ENCODE measurements around the gene ACBD6. TPM values are rescaled to one million over a fixed set of nuclear protein-coding genes. Genes with fewer than 3 reads are reported as not detected.
"Not testable (repeated sequence)": the region's sequence is repeated elsewhere in the genome, so short reads cannot be mapped to it uniquely, and the experiment has no call there.

The ACBD6 gene
- total RNA-seq, 1 donor from 2014 or later = 33.4 TPM

DNA sequence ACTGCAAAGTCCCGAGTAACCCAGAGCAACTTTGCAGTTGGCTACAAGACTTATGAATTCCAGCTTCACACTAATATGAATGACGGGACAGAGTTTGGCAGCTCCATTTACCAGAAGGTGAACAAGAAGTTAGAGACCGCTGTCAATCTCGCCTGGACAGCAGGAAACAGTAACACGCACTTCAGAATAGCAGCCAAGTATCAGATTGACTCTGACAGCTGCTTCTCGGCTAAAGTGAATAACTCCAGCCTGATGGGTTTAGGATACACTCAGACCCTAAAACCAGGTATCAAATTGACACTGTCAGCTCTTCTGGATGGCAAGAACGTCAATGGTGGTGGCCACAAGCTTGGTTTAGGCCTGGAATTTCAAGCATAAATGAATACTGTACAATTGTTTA lies 66.8 kb downstream of the ACBD6 start:
- ATAC-seq (no peak), DNase-seq (ENCODE audit: low spot score) (no peak)
- intact Hi-C loops (cut with DNase I) = no loop called here

DNA sequence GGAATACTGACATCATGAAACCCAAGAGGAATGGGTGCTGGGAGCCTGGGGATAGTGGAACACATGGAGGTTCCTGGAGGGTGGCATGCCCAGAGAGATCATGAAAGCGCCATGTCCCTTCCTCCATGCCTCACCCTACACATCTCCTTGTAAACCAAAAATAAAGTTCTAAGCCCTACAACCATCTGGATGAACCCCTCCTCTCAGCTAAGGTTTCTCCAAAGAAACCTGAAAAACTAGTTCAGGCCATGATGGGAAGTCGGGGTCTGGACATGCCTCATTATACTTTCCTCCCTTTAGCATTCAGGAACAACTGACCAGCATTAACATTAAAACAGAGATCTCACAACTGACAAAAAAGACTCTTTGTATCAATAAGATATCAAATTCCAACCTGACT lies 68.5 kb downstream of the ACBD6 start:
- intact Hi-C loops (cut with DNase I) = no loop called here
- no peak for ATAC-seq
- no peak for DNase-seq (ENCODE audit: low spot score)

DNA sequence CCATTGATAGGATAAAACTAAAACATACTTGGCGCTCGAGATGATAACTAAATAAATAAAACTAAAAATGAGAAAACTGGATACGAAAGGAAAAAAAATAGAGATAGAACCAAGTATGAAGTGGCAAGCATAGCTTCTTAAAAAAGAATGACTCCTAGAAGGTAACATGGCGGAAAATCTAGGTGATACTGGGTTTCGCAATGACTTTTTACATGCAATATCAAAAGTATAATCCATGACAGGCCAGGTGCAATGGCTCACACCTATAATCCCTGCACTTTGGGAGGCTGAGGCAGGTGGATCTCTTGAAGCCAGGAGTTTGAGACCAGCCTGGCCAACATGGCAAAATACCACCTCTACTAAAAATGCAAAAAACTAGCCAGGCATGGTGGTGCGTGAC lies 70.7 kb downstream of the ACBD6 start:
- intact Hi-C loops (cut with DNase I) = no loop called here
- ATAC-seq (no peak), DNase-seq (ENCODE audit: low spot score) (no peak)

DNA sequence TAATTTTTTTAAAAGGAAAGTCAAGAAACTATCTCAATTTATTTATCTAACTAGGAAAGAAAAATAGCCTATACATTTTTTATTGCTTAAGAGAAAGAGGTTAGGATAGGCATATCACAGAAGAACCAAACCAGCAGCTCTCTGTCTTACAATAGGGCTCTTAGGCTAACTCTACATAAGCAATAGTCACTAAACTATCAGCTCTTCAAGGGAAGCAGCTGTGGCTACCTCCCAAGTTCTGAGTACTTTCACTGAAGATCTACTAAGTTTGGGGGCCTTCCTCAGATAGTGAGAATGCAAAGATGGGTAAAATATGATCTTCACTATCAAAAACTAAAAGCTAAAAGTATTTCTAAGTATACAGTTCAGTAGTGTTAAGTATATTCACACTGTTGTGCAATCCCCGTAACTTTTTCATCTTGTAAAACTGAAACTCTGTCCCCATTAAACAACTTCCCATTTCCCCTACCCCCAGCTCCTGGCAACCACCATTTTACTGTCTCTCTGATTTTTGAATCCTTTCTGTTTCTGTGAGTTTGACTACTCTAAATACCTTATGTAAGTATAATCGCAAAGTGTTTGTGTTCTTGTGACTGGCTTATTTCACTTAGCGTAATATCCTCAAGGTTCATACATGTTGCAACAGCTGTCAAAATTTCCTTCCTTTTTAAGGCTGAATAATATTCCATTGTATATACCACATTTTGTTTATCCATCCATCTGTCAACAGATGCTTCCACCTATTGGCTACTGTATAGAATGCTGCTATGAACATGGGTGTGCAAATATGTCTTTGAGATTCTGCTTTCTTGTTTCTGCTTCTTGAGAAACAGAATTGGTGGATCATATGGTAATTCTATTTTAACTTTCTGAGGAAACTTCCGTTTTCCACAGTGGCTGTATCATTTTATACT lies 73.3 kb downstream of the ACBD6 start:
- intact Hi-C loops (cut with DNase I) = no loop called here
- no peak for ATAC-seq
- no peak for DNase-seq (ENCODE audit: low spot score)

DNA sequence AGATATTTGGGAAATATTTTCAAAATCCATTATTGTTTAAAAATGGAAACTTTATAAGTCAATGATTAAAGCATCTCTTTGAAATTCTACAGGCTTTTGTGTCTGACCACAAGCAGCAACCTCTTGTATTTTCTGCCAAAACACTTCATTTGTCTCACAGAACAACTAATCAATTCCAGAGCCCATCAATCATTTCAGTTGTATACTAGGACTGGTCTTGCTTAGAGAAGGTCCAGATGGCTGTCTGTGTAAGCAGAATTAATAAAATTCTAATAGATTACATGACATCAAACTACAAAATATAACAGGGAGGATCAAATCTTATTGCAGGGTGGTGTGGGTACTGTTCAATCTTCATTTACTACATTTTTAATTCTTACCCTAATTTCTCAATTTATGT lies 76.4 kb downstream of the ACBD6 start:
- ATAC-seq (no peak), DNase-seq (ENCODE audit: low spot score) (no peak)
- intact Hi-C loops (cut with DNase I) = no loop called here

DNA sequence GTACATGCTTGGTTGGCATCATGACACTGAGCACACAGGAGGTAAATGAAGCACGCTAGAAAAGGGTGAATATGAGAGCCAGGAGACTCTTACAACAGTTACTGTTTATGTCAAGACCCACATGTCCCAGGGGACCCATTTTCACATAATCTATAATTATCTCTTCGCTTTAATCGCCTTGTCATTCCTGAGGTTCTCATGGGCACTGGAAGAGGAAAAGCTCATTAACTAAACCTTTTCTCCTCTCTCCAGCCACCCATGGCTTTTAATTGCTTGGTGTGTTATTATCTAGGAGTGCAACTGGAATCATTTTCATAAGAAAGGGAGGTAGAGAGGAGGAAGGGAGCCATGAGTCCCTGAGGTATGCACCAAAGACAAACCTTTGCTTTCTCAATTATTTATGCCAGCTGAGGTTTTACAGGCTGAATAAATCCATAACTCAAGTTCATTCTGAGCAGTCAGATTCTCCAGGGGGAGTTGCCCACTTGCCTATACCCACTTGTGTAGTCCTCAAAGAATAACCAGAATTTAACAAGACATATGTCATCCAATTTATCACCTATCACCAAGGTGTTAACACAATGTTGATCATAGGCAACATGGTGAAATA lies 77.4 kb downstream of the ACBD6 start:
- no peak for DNase-seq (ENCODE audit: low spot score)
- no peak for ATAC-seq
- intact Hi-C loops (cut with DNase I) = no loop called here

DNA sequence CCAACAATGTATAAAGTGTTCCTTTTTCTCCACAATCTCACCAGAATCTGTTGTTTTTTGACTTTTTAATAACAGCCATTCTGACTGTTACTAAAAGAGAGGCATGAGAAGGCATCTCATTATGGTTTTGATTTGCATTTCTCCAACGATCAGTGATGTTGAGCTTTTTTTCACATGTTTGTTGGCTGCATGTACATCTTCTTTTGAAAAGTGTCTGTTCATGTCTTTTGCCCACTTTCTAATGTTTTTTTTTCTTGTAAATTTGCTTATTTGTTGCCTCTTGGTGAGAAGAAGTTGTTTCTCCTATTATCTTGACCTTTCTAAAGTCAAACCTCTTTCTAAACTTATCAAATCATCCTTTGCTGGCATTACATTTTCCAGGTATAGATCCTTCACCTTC lies 80.8 kb downstream of the ACBD6 start:
- no peak for ATAC-seq
- intact Hi-C loops (cut with DNase I) = no loop called here
- DNase-seq (ENCODE audit: low spot score) = no peak

DNA sequence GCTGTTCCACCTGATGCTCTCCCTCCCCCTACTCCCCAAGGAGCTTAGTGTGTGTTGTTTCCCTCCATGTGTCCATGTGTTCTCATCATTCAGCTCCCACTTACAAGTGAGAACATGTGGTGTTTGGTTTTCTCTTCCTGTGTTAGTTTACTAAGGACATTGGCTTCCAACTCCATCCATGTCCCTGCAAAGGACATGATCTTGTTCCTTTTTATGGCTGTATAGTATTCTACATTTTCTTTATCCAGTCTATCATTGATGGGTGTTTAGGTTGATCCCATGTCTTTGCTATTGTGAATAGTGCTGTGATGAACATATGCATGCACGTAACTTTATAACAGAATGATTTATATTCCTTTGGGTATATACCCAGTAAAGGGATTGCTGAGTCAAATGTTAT lies 81.2 kb downstream of the ACBD6 start:
- intact Hi-C loops (cut with DNase I); DNase-seq (ENCODE audit: low spot score); ATAC-seq: not testable (repeated sequence)

DNA sequence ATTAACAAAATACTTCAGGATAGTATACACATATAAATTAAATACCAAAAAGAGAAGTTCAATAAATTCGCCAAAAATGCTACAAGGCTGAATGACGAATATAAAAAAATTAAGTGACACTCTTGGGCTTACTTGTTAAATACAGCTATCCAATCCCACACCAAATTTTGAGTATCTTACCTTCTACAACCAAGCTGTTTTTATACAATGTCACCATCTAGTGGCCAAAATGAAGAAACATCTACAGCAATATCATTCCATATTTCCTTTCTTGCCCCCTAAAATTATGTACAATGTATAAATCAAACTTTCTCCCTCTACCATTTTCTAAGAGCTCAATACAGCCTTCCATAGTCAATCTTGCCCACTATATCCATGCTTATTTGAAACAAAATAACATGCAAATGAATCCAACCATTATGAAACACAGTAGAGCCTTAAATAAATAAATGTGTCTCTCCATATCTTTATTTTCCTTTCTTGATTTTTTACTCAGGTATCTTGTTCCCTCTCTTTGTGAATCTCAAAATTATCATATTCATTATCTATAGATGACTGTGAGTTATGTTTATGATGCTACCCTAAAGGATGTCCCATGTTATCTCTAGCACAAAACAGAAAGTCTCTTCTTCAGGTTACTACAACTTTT lies 86.3 kb downstream of the ACBD6 start:
- ATAC-seq (no peak), DNase-seq (ENCODE audit: low spot score) (no peak)
- intact Hi-C loops (cut with DNase I) = no loop called here

DNA sequence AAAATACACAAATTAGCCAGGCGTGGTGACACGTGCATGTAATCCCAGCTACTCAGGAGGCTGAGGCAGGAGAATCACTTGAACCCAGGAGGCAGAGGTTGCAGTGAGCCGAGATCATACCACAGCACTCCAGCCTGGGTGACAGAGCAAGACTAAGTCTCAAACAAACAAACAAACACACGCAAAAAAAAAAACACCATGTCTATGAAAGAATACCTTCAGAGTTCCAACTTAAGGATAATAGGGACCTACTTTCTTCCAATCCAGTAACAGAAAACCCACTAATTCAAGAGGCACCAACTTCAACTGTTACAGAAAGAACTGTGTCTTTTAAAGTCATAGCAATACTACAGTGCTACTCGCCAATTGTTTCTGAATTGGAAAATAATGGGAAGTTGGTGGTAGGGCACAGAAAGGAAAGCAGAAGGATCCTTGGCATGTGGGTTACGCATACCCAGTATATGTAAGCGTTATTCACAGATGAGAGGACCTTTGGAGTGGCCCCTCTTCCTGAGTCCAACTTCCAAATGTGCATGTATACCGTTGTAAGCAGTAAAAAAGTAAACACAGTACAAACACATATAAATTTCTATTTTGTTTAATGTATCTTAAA lies 87.0 kb downstream of the ACBD6 start:
- no peak for DNase-seq (ENCODE audit: low spot score)
- intact Hi-C loops (cut with DNase I) = no loop called here
- ATAC-seq = no peak

DNA sequence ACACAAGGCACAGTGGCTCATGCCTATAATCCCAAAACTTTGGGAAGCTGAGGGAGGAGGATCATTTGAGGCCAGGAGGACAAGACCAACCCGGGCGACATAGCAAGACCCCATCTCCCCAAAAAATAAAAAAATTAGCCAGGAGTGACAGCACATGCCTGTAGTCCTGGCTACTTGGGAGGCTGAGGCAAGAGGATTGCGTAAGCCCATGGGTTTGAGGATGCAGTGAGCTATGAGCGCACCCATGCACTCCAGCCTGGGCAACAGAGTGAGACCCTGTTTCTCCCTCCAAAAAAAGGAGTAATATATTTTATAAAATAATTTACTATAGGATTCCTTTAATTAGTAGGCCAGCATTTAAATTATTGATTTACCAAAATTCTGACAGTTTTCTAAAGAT lies 89.8 kb downstream of the ACBD6 start:
- ATAC-seq (no peak), DNase-seq (ENCODE audit: low spot score) (no peak)
- intact Hi-C loops (cut with DNase I) = no loop called here

DNA sequence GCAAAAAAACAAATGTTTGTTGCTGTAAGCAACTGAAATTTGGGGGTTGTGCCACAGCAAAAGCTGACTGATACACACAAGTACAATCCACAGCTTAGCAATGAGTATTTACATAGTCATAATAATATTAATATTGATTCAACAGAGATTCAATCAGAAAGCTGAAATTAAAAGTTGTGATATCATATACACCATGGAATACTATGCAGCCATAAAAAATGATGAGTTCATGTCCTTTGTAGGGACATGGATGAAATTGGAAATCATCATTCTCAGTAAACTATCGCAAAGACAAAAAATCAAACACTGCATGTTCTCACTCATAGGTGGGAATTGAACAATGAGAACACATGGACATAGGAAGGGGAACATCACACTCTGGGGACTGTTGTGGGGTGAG lies 94.2 kb downstream of the ACBD6 start:
- DNase-seq (ENCODE audit: low spot score); ATAC-seq; intact Hi-C loops (cut with DNase I): not testable (repeated sequence)

DNA sequence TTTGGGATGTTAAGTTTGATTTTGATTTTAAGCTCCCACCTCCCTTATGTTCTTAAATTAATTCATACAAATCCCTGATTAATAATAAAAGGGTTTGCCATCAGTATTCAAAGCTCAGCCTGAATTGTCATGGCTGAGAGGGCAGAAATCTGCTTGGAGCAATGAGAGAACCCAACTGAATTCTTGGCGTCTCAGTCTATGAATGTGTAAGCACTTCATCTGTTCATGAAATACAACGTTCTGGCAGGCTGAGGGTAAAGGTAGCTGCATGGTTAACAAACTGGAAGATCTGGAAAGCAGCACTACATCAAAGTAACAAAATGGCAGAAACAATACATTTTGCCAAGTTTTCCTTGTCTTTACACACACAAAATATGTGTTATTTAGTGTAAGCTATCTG lies 95.3 kb downstream of the ACBD6 start:
- intact Hi-C loops (cut with DNase I) = no loop called here
- ATAC-seq = no peak
- DNase-seq (ENCODE audit: low spot score) = no peak

DNA sequence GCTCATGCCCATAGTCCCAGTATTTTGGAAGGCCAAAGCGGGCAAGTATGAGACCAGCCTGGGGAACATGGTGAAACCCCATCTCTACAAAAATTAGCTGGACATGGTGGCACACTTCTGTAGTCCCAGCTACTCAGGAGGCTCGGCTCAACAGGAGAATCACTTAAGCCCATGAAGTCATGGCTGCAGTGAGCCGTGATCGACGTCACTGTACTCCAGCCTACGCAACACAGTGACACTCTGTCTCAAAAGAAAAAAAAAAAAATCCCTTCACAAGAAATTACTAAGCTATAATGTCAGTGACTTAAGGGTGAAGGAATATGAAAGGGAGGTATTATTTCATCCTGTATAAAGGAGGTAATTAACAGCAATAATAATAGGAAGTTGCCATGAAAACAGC lies 99.8 kb downstream of the ACBD6 start:
- intact Hi-C loops (cut with DNase I) = no loop called here
- no peak for DNase-seq (ENCODE audit: low spot score)
- ATAC-seq = no peak

DNA sequence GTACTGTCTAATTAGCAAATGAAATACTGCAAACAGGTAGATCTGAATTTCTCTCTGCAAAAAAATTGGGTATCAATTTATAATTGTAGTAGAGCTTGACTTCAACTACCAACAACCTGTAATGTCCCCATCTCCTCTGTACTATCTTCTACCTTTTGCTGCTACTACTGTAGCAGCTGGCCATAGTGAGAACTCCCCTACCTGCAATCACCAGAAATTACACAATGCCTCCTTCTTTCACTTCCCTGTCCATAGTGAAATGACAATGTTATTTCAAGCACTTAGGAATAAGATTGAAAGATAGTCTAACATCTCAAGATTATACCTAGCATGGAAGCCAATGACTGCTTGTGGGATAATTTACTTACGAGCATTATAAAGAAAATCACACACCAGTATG lies 100.4 kb downstream of the ACBD6 start:
- no peak for DNase-seq (ENCODE audit: low spot score)
- ATAC-seq = no peak
- intact Hi-C loops (cut with DNase I) = no loop called here

DNA sequence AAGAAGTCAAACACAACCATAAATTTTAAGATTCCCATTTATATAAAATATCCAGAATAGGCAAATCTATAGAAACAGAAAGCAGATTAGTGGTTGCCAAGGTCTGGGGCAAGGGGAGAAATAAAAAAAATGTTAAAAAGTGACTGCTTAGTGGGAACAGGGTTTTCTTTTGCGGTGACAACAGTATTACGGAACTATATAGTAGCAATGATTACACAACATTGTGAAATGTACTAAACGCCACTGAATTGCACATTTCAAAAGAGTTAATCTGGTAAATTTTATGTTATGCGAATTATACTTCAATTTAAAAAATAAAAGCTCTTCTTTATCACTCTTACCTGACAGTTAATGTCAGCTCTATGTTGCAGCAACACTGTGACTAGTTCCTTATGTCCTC lies 105.2 kb downstream of the ACBD6 start:
- intact Hi-C loops (cut with DNase I) = no loop called here
- no peak for ATAC-seq
- no peak for DNase-seq (ENCODE audit: low spot score)

DNA sequence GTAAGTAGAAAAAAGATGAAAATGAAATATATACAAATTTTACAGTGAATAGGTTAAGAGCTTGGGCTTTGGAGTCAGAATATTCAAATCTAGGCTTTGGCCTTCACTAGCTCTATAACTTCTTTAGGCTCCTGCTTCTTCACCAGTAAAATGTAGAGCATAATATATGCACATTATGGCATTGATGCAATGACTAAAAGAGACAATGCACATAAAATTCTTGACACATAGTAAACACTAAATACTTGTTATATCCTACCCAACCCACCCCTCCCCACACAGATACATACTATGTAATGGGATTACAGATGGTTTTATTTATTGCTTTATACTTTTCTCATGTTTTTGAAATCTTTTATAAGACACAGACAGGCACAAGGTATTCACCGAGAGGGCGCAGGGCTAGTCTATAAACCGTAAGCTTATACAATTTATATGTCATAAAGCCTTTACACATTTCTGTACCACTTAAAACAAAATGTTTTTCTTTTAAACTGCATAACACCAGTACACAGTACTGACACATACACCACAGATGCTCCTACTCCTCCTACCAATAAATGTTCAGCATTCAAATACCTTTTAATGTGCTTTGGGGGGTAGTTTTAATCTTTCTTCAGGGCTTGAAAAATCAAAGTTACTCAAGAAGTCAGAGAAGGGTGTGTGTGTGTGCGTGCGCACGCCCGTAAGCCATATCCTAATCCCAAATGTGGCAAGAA lies 109.8 kb downstream of the ACBD6 start:
- no peak for ATAC-seq
- intact Hi-C loops (cut with DNase I) = no loop called here
- no peak for DNase-seq (ENCODE audit: low spot score)

DNA sequence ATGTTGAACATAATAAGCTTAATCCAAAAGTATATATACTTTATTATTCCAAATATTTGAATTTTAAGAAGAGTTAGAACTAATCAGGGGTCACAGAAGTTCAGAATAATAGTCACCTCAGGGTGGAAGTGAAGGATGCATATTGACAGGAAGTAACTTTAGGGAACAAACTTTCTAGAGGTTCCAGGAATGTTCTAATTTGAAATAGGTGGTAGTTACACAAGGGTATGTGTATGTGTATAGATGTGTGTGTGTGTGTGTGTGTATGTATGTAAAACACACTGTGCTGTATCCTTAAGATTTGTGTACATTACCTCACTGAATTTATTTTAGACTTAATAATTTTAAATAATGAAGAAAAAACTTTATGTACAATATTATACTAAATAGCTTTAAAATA lies 110.4 kb downstream of the ACBD6 start:
- no peak for ATAC-seq
- intact Hi-C loops (cut with DNase I) = no loop called here
- no peak for DNase-seq (ENCODE audit: low spot score)

DNA sequence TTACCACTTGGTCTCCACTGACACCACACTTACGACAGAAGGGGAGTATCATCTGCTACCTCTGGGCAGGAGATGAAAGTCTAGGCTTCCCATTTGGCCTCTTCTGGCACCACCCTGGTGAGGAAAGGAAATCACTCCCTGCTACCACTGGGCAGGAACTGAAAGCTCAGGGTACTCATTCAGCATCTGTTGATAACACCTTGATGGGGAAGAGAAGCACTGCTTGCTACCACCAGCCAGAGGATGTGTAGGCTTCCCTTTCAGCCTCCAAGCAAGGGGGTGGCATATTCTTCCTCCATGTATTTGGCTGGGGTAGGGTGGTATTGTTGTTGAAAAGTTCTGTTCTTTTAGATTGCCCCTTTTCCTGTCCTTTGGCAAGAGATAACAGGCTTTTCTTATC lies 115.0 kb downstream of the ACBD6 start:
- intact Hi-C loops (cut with DNase I) = no loop called here
- ATAC-seq (no peak), DNase-seq (ENCODE audit: low spot score) (no peak)
